HL-60/S4 treated with retinoic acid at 250 ng/mL for 4 days and 3 days (cell line): Measurements from ENCODE around the gene BPGM.

Source experiments
- in situ Hi-C: fragments of 300-500 bp; cut with MboI; formaldehyde crosslinking; loops from 2 replicates; pipeline ENCODE4 v1.7.0; 2022; ENCODE audit warnings: low sequenced_read_pairs

The BPGM gene

DNA sequence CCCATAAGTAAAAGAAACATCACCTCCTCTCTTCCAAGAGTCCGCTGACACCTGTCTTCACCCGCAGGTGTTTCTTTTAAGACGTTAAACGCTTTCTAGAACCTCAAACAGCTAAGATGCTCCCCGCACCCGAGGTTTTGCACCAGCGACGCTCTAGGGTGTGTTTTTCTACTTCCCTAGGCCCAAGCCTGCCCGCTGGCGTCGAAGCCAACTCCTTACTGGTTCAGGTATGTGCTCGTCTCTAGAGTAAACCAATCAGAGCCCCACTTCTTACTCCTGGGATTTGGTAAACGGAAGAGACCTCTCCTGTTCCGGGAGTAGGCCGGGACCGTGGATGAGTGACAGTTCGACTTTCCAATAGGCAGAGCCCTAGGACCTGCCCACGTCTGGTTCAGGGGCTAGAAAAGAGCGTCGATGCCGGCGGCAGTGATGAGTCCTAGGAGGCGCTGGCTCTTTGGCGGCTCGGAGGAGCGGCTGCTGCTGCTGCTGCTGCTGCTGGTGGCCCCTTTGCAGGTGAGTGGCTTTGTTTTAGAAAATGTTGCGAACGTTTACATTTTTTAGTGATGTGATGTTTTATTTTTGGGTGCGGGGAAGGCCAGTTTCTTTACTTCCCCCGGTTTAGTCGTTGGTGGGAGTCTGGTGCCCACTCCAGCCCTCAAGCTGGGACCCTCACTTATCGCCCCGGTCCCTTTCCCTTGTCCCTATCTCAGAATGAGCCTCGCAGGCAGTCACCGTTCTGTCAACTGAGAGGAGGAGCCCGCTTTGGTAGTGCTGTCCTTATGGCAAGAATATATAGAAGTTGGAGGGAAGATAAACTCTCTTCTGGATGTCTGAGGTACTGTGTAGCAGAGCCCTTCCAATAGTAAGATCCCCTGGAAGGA is at the start of gene BPGM:
Gene BPGM, plus strand, starts transcription at position 429 of the 881 bp plus-strand sequence. CDS start 14,655 bp downstream, outside the sequence.
- in situ Hi-C loops, result no loop called here

DNA sequence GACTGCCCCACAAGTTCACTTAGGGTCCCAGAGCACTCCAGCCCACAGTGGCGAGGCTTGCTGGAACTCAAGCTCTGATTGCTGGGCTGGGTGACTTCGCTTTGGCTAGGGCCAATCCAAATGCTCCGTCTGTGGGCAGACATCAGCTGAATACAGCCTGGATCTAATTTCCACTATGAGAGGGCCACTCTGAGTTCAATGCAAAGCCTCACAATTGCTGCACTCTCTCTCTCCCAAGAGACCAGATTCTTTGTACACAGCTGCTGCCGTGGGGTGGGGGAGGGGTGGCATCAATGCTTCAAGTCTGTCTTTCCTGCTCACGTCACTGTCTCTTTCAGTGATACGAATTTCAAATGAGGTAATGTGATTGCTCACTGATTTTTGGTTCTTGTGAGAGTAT is 47.3 kb upstream of the BPGM start:
- in situ Hi-C loops, result no loop called here

DNA sequence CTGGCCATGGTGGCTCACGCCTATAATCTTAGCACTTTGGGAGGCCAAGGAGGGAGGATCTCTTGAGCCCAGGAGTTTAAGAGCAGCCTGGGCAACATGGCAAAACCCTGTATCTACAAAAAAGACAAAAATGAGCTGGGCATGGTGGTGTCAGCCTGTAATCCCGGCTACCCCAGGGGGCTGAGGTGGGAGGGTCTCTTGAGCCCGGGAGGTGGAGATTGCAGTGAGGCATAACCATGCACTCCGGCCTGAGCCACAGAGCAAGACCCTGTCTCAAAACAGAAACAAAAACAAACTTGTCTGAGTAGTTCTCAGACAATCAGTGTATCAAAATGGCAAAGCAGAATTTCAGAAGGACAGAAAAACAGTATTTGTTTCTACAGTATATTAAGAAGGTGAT is 45.2 kb upstream of the BPGM start:
- in situ Hi-C loops, result loop anchor here (25.0 kb wide), 1 partner anchor 164 kb away; no protein-coding TSS in a partner anchor

DNA sequence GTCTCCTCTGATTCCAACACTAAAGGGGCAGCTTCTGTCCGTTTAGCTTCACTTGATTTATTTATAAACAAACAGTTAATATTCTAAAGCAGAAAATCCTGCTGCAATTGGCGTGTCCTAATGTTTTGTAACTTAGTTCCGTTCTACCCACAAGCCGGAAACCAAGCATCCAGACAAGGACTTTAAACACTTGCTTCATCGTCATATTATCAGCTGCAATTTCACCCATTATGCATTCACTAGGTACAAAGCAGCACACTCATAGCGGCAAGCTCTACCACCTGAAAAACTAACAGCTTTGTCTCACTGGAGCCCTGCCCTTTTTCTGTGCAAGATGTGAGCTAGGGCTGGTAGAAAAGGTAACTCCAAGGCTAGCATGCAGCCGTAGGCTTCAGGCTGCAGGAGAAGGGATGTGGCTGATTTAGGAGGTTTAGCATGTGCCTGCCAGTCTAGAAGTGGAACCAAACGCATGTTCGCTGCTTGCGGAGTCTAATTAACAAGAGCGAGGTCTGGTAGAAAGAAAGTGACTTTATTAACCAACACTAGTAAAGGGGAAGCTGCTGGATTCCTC is 43.7 kb upstream of the BPGM start:
- in situ Hi-C loops, result loop anchor here (25.0 kb wide), 1 partner anchor 166 kb away; no protein-coding TSS in a partner anchor

DNA sequence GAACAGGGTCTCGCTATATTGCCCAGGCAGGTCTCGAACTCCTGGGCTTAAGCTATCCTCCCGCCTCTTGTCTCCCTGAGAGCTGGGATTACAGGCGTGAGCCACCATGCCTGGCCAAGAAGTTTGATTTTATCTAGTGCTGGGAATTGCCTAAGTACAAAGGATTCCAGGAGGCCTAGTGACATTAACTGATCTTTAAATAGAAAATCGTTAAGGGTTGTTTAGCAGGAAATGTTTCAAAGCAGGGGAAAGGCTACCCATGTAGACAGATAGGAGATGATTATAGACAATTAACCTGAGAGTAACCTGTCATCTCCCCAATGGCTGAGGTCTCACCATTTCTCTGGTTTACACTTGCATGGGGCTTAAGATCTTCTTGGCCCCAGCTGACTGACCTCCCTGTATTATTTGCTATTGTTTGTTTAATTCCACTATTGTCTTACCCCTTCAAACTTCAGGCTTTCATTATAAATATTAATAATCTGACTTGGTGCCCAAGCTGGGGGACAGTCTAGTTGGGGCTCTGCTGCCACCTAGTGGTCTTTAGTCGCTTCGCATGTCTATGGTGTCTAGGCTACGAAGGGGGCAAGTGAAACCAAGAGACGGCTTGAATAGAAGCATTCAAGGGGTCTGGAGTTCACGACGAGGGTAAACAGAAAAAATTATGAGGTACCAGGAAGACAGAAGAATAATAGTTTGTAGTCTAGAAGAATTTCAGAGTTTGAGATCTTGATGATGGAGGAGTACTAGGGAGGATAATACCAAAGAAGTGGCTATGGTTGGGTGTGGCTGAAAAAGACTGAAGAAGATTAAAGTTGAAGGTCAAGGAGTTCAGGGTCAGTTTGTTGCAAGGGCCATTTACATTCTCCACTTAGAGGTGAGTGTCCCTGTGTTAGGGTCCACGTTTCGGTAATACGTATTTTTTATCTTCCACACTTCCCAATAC is 40.4 kb upstream of the BPGM start:
- in situ Hi-C loops, result loop anchor here (25.0 kb wide), 1 partner anchor 169 kb away; no protein-coding TSS in a partner anchor

DNA sequence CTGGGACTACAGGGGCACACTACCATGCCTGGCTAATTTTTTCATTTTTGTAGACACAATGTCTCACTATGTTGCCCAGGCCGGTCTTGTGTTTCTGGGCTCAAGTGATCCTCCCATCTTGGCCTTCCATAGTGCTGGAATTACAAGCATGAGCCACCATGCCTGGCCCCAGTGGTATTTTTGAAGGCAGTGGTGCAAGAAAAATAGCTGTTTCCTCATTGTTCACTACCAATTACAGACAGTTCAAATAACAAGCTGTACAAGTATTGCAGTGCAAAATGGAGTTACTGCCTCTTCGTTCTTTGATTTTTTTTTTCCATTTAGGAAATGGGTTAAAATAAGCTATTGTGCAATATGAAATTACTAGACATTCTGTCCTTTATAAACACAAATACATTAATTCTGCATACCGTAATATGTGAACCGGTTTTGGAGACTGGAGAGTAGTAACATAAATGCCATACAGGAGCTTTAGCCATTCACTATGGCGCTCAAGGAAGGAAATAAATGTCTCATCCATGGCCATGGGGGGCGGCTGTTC is 35.0 kb upstream of the BPGM start:
- in situ Hi-C loops, result loop anchor here (25.0 kb wide), 1 partner anchor 174 kb away; no protein-coding TSS in a partner anchor

DNA sequence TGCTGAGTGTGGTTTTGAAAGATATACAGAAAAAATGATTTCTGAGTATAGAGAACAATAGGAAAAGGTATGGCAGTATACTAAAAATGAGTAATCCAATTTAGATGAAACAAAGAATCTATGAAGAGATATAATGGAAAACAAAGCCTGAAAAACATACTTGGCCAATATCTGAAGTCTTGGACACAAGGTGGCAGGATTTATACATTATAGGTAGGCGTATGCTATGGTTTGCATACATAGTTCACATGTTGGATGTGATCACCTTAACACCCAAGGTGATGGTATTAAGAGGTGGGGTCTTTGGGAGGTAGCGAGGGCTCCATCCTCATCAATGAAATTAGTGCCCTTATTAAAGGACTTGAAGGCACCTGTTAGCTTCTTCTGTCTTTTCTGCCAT is 34.5 kb upstream of the BPGM start:
- in situ Hi-C loops, result loop anchor here (25.0 kb wide), 1 partner anchor 175 kb away; no protein-coding TSS in a partner anchor

DNA sequence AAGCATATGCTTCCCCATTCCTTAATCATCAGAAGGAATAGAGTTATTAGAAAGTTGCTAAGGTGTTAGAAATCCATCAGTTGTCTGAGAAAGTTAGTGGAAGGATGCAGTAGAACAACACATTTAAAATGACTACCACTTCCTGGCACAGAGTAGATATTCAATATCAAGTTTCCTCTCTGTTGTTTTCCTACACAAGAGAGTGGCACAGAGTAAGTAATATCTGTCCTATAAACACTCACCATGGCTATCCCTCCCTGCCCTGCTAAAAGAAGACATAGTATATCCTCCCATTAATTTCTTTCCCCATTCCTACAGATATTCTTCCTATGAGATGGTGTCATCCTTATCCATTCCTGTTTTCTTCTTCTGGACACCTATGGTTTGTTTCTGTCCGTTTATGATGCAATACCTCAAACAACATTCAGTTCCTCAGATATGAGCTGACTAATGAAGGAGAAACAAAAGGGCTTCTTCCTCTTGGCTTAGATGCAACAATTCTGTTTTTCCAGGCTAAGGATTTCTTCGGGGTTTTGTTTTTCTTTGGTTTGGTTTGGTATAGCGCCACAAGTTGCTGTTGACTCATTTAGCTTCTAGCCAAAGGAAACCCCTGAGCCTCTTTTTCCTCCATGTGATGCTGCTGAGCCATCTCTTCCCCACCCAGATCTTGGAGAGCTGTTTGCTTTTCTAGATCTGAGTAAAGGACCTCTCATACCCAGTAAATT is 32.9 kb upstream of the BPGM start:
- in situ Hi-C loops, result loop anchor here (25.0 kb wide), 1 partner anchor 176 kb away; no protein-coding TSS in a partner anchor

DNA sequence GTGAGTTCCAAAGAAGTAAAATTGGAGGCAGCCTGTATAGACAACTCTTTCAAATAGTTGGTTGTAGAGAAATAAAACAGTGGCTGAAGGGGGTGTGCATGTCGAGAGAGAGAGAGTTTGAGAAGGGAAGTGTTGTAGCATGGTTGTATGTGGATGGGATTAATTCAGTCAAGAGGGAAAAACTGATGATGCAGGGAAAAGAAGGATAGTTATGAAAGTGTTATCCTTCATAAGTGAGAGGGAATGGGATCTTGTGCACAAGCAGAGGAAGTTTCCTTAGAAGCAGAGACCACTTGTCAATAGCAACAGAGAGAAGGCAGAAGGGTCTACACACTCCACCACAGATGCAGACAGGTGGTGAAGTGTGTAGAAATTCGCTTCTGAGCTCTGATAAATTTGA is 30.0 kb upstream of the BPGM start:
- in situ Hi-C loops, result loop anchor here (25.0 kb wide), 1 partner anchor 179 kb away; no protein-coding TSS in a partner anchor

DNA sequence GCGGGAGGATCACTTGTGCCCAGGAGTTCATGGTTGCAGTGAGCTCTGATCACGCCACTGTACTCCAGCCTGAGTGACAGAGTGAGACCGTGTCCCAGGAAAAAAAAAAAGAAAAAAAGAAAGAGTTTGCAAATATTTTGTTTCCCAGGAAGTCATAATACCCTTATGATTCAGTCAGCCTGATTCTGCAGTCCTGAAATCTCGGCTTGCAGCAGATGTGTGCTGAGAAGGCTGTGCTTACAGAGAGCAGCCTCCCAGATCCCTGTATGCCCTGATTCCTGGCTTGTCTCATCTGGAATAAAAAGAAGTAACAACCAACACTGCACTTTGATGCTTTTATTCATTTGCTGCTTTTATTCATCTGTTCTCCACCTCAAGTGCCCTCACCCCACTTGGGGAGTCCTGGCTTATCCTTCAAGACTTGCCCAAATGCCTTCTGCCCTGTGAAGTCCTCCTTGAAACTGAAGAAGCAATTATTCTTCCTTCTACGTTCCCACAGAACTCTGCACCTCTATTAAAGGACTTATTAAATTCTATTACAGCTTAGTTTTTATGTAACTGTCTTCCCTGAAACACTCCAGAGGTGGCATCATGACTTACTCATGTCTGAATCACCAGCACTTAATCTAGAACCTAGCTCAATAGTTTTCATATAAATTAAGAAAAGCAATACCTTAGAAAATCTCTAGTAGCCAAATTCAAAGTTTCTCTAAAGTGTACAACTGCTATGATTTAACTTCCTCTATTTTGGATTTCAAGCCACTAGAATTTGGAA is 27.7 kb upstream of the BPGM start:
- in situ Hi-C loops, result loop anchor here (25.0 kb wide), 1 partner anchor 182 kb away; no protein-coding TSS in a partner anchor

DNA sequence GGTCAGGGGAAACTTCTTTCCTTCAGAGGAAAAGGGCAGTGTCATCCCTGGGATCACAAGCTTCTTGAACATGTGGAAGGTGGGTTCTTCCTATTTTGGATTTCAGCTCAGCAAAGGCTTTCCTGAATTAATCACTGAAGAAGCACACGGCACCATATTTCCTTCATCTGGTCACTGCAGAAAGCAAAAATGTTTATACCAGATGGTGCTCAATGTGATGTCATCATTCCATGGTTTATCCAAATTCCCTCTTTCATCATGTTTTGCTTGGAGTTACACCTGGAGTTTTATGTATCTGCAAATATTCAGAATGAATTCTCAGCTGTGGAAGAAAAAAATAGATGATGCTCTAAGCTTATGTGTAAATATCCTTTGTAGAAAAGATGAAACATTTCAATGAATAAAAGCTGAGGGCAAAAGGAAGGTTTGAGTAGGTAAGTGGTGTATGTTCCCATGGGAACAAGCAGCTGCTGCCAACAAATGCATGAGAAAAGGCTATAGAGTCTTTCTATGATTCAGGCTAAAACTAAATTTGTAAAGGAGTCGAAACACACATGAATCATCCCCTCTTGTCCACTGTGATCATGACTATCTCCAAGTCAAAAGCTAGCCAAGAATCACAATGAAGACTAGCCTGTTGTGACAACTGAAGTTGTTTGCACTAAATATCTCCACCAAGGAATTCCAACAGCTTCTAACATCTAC is 26.9 kb upstream of the BPGM start:
- in situ Hi-C loops, result loop anchor here (25.0 kb wide), 1 partner anchor 182 kb away; no protein-coding TSS in a partner anchor

DNA sequence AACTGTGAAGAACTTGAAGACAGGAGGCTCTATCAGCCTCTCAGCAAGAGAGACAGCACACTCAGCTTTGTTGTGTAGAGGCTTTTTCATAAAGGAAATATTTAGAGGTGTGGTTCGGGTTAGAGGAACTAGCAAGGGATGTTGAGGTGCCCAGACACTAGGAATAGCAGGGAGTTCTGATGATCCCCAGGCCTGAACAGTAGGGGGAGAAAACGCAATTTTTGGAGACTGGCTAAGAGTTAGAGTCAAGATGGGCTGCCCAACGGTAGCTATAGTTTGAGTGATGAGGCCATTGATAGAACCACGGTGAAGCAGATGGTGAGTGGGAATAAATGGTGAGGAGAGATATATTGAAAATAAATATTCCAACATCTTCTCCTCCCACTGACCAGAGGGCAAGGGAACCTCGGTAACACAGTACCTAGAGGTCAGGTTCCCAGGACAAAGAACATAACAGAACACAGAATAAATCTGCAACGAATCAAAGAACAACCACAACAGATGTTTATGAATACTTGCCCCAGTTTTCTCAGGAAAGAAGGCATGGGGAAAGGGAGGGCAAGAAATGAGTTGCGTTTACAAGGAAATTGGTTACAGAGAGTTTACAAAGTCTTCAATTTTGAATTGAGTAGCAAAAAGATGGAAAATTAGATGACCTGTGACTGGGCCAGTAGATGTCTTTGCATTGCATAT is 24.2 kb upstream of the BPGM start:
- in situ Hi-C loops, result loop anchor here (25.0 kb wide), 1 partner anchor 185 kb away; no protein-coding TSS in a partner anchor

DNA sequence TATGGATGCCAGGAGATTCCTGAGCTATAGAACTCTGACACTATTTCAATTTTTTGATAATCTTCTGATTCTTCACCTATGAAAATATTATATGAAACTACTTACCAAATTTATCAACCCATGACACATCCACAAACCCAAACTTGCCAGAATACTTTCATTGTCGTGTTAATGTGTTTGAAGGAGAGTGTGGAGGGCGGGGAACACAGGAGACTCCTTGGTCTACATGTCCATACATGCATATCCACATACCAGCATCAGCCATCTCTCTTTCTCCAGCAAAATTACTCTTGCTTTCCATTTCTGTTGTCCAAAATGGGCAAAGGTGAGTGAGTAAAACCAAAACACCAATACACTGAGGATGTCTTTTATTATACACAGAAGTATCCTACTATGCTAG is 23.5 kb upstream of the BPGM start:
- in situ Hi-C loops, result loop anchor here (25.0 kb wide), 1 partner anchor 186 kb away; no protein-coding TSS in a partner anchor

DNA sequence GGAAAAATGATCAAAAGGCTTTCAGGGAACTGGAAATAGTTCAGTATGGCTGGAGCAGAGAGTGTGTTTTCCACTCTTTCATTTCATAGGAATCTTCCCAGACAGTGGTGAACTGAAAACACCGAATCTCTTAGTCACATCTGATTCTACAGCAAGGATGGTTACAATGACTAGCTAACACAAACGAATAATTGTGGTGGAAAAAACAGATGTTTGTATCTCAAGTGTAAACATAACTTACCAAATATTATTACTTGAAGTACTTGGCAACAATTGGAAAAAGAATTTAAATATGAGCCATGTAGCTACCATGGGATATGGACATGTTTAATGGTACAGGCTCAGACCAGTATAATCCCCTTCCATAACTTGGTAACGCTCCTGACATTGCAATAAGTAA is 21.1 kb upstream of the BPGM start:
- in situ Hi-C loops, result no loop called here

DNA sequence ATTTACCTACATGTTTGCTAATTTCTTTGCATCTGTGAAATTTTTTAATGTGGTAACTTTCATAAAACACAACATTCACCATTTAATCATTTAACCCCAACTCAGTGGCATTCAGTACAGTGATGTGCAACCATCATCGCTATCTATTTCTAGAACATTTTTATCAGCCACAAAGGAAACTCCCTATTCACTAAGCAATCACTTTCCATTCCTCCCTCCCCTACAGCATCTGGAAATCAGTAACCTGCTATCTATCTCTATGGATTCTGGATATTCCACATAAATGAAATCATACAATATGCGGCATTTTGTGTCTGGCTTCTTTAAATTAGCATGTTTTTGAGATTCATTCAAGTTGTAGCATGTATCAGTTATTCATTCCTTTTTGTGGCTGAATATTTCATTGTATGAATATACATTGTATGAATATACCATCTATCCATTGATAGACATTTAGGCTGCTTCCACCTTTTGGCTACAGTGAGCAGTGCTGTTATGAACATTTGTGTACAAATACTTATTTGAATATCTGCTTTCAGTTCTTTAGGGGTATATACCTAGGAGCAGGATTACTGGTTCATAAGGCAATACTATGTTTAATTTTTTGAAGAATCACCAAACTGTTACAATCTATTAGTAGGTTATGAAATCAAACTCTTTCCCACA is 19.4 kb upstream of the BPGM start:
- in situ Hi-C loops, result no loop called here

DNA sequence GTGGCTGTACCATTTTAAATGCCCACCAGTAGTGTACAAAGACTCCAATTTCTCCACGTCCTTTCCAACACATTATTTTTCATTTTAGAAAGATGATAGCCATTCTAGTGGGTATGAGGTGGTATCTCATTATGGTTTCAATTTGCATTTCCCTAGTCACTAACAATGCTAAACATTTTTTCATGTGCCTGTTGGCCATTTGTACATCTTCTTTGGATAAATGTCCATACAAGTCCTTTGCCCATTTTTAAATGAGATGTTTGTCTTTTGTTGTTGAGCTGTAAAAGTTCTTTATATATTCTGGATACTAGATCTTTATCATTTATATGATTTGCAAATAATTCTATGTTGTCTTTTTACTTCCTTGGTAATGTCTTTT is 18.9 kb upstream of the BPGM start:
- in situ Hi-C loops, result no loop called here

DNA sequence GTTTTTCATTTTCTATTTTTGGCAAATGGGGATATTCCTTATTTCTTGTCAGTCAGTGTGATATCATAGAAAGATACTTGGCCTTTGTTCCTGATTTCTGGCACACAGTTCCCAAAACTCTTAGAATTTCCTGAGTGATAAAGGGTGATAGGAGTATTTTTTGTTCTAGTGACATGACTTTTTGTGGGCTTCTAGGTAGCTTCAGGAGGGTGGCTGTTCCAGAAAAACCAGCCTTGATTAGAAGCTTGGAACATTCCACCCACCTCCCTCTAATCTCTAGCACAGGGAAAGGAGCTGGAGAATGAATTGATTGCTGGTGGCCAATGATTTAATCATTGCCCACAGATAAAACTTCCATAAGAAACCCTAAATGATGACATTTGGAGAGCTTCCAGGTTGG is 17.2 kb upstream of the BPGM start:
- in situ Hi-C loops, result no loop called here
